Stimulated activated CD8-positive, alpha-beta memory T cell treated with anti-CD3 and anti-CD28 coated beads, Interleukin-4, amount 100 ng/mL, for 24 hours (primary cell): Measurements from ENCODE around the gene WNT9B.
"Not testable (repeated sequence)": the region's sequence is repeated elsewhere in the genome, so short reads cannot be mapped to it uniquely, and the experiment has no call there.

ENCODE experiments used
- DNase-seq: peaks from one replicate; pipeline ENCODE4 v3.0.0-alpha.2; 2020; ENCODE audit warnings: low read depth

The WNT9B gene

DNA sequence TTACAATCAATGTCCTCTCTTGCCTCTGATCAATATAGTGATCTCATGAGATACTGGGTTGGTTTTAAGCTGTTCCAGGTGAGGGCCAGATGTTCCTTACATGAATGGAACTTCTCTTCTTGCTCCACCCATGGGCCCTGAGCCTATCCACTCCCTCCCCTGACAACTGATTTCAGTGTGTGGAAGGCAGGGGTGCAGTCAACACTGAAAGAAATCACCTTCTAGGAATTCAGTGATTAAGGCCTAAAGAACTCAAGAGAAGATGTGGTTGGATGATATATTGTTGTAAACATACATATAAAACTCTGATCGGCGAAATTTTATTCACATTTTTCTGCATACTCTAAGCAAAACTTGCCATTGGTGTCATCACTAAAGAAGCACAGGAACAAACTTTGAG is 64.8 kb downstream of the WNT9B start:
- DNase-seq = no peak

DNA sequence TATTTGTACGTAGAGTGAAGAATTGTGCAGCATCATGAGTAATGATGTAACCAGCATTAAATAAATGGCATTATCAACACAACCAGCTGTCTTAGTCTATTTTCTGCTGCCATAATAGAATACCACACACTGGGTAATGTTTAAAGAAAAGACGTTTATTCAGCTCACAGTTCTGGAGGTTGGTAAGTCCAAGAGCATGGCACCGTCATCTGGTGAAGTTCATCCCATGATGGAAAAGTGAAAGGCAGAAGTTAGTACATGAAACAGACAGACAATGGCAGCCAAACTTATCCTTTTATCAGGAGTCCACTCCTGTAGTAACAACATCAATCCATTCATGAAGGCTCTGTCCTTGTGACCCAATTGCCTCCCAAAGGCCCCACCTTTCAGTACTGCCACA is 65.2 kb downstream of the WNT9B start:
- no peak for DNase-seq

DNA sequence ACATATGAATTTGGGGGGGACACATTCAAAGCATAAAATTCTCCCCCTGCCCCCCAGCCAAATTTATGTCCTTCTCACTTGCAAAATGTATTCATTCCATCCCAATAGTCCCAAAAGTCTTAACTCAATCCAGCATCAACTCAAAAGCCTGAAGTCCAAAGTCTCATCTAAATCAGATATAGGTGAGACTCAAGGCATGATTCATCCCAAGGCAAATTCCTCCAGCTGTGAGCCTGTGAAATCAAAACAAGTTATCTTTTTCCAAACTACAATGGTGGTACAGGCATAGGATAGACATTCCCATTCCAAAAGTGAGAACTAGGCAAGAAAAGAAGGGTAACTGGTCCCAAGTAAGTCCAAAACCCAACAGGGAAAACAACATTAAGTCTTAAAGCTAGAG is 65.7 kb downstream of the WNT9B start:
- DNase-seq = no peak

DNA sequence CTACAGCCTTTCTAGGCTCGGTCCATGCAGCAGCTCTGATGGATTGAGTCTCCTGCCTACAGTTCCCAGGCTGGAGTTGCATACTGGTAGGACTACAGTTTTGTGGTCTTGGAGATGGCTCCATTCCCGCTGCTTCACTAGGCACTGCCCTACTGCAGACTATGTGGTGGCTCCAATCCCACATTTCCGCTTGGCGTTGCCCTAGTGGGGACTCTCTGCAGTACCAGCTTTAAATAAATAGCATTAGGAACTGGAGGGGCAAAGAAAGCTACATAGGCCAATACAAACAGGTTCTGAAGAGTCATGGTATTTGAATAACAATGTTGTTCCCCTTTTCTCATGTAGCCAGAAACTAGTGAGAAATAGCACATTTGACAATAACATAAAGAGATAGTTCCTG is 66.1 kb downstream of the WNT9B start:
- DNase-seq = no peak

DNA sequence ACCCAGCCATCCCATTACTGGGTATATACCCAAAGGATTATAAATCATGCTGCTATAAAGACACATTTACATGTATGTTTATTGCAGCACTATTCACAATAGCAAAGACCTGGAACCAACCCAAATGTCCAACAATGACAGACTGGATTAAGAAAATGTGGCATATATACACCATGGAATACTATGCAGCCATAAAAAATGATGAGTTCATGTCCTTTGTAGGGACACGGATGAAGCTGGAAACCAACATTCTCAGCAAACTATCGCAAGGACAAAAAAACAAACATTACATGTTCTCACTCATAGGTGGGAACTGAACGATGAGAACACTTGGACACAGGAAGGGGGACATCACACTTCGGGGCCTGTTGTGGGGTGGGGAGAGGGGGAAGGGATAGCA is 70.6 kb downstream of the WNT9B start:
- not testable (repeated sequence) for DNase-seq

DNA sequence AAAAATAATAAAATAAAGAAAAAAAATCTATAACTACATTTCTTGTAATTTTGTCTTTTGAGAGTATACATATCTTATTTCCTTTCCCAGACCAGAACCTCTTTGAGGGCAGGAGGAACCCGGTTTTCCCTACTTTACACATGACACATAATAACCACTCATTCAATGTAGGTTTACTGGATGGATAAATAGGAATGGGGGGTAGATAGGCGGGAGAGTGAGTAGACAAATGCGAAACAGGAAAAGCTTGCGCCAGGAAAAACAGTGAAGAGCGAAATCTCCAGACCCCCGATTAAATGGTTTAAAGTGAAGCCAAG is 71.1 kb downstream of the WNT9B start:
- DNase-seq = no peak

DNA sequence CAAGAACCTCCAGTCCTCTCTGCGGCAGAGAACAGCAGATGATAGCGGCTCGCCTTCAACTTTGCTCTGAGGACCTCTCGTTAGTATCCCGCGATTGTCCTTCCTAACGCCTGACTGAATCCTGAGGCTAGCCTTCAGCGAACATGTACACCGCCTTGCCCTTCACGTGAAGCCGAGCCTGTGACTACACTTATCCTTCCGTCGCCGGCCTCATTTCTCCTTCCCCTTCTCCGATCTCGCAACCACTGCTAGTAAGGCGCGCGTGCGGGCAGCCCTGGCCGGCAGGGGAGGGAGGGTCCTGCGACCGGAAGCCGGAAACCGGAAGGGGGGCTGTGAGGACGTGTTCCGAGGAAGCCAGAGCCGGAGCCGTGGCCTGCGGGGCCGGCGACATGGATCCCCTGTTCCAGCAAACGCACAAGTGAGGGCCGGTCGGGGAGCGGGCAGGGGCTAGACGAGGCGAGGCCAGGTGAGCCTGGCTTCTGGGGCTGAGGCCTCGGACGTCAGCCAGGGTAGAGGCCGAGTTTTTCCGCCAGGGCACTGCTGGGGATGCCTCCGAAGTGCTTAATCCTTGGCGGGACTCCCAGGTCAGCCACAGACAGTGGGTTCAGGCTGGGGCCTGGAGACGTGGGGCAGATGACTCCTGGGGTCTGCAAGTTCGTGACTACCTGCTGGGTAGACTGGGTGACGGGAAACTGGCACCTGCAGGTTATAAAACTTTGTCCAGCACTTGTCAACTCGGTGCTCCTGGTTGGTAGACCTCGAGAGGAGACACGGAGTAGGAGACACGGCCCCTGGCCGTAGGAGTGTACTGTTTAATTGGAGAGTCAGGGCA is 71.6 kb downstream of the WNT9B start, which contains the start of gene GOSR2:
TSS of gene GOSR2 (plus strand) at position 357 of the 832 bp plus-strand sequence. CDS start at position 390, 33 bp downstream.
- DNase-seq = peak; percentile 84

DNA sequence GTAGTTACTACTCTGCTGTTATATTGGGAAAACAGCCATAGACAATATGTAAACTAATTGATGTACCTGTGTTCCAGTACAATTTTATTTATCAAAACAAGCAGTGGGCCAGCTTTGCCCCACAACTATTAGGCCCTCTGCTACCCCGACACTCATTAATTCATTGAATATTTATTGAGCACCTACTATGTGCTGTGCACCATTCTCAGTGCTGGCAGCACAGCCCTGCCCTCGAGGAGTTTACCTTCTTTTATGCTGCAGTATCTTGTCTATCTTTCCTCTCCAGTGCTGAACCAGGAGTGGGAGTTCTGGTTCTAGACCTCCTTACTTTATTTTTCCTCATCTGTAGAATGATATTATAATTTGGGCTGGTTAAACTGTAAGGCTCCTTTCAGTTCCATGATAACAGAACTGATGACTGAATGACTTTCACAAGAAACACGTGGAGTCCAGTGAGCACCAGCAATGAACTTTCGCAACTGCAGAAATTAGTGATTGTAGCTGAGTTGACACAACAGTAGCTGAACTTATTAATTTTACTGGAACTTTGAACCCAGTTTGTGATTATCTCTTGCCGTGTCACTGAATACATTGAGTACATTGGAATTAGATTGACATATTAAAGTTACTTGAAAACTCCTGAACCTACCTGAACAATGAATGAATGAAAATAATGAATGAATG is 73.9 kb downstream of the WNT9B start:
- no peak for DNase-seq

DNA sequence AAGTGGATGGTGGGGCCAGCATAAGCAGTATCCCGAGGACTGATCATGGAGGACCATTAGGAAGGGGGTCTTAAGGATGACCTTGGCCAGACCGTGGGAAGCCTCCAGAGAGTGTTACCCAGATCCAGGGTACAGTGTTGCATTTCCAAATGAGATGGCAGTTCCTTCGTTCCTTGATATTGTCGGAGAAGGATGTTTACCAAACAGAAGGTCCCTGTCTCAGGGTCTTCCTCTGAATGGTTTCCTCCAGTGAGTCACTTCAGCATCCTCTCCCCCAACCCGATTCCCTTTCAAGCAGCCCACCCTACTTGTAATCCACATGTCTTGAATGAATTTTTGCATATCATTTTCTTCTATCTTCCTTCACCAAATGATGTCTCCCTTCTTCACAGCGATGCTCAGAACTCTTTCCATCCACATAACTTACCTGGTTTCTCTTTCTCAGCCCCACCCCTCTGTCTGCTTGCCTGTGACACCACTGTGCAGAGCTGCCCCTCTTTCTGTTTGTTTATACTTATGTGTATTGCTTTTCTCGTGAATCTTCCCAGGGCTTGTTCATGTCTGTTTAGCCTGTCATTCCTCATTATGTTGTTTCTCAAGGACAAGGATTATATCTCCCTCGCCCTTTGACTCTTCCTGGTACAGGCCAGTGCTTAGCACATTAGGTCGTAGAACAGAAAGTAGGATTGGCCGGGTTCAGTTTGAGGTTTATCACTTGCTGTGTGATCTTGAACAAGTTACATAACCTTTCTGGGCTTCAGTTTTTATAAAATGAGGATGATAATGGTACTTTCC is 77.3 kb downstream of the WNT9B start:
- DNase-seq = no peak

DNA sequence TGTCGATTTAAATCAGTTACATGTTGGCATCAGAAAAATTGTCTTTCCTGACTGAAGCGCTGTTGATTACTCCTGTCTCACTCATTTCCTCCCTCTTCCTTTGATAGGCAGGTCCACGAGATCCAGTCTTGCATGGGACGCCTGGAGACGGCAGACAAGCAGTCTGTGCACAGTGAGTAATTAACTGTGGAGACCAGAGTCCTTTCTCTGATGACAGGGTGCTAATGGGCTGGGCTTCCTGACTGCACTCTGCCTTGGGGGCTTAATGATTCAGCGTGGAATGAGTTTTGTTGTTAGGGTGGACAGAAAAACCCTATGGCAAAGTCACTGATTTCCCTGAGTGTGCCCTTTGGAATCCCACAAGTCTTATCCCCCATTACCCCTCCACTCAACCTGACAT is 78.0 kb downstream of the WNT9B start:
- no peak for DNase-seq

DNA sequence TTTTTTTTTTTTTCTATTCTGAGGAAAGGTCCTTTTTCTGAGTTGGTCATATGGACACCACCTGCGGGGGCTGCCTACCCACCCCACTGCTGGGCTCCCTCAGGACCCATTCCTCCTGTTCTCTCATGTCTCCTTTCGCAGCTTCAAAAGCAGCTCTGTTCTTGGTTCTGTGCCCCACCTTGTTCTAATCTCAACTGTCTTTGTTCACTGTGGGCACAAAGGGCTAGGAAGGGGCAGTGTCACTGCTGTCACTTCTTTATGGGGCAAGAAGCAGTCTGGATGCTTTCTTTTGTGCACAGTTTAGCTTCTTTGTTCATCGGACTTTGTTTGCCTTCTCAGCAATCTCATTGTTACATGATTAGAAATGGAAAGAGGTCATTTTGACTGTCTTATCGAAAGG is 78.7 kb downstream of the WNT9B start:
- no peak for DNase-seq

DNA sequence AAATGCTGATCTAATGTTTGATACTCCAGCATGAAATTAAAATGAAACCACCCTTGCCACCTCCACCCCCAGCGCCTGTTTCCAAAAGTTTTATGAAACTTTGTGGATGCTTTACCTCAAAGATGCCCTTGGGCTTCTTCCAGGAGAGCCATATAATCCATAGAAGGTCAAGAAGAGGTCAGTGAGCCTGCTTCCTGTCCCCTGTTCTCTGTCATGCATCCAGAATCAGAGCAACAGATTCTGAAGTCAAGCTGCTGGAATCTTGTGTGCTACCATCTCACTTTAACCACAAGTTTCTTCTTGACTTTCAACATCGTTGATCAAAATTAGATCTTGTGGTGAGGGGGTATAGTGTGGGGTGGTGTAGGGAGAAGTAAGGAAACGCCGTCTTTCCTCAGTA is 80.2 kb downstream of the WNT9B start:
- no peak for DNase-seq

DNA sequence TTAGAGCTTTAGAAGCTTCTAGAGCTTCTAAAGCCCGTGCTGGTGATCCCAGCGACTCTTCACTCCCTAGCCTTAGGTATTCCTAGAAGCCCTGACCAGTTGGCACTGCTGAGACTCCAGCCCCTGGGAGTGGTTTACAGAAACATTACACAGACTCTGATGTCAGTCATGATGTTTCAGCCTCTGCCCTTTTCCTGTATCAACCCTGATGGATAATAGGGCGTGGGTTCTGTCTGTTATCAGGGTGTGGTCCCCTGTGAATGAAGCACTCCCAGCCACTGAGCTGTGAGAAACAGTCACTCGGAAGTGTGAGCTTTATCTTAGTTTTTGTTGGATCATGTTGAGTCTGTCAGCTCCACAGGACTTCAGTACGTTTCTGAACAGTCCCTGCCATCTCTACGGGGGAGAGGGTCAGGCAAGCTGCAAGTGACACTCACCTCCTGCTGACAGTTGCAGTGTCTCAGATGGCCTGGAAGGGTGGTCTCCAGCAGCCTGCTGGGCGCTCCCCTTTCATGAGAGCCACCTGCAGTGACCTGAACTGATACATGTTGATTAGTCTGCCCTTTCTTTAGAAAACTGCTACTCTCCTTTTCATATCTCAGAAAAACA is 84.4 kb downstream of the WNT9B start:
- no peak for DNase-seq
